GM10266 (cell line): Measurements from ENCODE around the gene EIF4E.
"Not testable (repeated sequence)": the region's sequence is repeated elsewhere in the genome, so short reads cannot be mapped to it uniquely, and the experiment has no call there.

Source experiments
- DNase-seq: peaks from one replicate; pipeline ENCODE4 v3.0.0; 2012; ENCODE audit errors: extremely low spot score
- CTCF ChIP-seq: IDR thresholded peaks from 2 replicates; pipeline ENCODE4 v1.5.1; 2012; ENCODE audit warnings: mild to moderate bottlenecking, low read depth; ENCODE audit not compliant: control insufficient read depth, insufficient read depth; ENCODE audit errors: missing control alignments

Gene EIF4E

GRCh38 chr4:98946359-98946758, 17.4 kb upstream of the EIF4E start:
- DNase-seq: no peak
- no peak for TF ChIP-seq CTCF

- TF ChIP-seq CTCF: no peak
- no peak for DNase-seq
Measured at GRCh38 chr4:98945297-98945850, 16.4 kb upstream of the EIF4E start.

- DNase-seq: peak; percentile 12
Measured at GRCh38 chr4:98939892-98940298, 11.0 kb upstream of the EIF4E start.

GRCh38 chr4:98939438-98939837, 10.5 kb upstream of the EIF4E start:
- no peak for TF ChIP-seq CTCF
- DNase-seq: no peak

More at GRCh38 chr4:98939892-98940298, 11.0 kb upstream of the EIF4E start:
- TF ChIP-seq CTCF: peak; percentile 58

- TF ChIP-seq CTCF: no peak
- DNase-seq: no peak
Measured at GRCh38 chr4:98937986-98938720, 9.2 kb upstream of the EIF4E start.

GRCh38 chr4:98935633-98936032, 6.7 kb upstream of the EIF4E start:
- no peak for DNase-seq
- TF ChIP-seq CTCF: no peak

GRCh38 chr4:98934851-98935250, 5.9 kb upstream of the EIF4E start:
- DNase-seq: not testable (repeated sequence)
